Activated naive CD4-positive, alpha-beta T cell treated with anti-CD3 and anti-CD28 coated beads, Interleukin-2, amount 50 U/mL, for 24 hours (primary cell): ENCODE measurements around the gene JAM3.

ENCODE experiments used
- H3K27ac Mint-ChIP-seq: one replicate; pipeline ENCODE4 v1.8.0; 2021; ENCODE audit warnings: mild to moderate bottlenecking, mixed read lengths
- H3K27me3 Mint-ChIP-seq: one replicate; pipeline ENCODE4 v1.8.0; 2021; ENCODE audit warnings: mixed read lengths
- H3K36me3 Mint-ChIP-seq: one replicate; pipeline ENCODE4 v1.8.0; 2021; ENCODE audit warnings: mixed read lengths
- H3K4me1 Mint-ChIP-seq: one replicate; pipeline ENCODE4 v1.8.0; 2021; ENCODE audit warnings: mixed read lengths
- H3K4me3 Mint-ChIP-seq: one replicate; pipeline ENCODE4 v1.8.0; 2021; ENCODE audit warnings: mild to moderate bottlenecking, mixed read lengths
- H3K9me3 Mint-ChIP-seq: one replicate; pipeline ENCODE4 v1.8.0; 2021; ENCODE audit warnings: mixed read lengths

The JAM3 gene

DNA sequence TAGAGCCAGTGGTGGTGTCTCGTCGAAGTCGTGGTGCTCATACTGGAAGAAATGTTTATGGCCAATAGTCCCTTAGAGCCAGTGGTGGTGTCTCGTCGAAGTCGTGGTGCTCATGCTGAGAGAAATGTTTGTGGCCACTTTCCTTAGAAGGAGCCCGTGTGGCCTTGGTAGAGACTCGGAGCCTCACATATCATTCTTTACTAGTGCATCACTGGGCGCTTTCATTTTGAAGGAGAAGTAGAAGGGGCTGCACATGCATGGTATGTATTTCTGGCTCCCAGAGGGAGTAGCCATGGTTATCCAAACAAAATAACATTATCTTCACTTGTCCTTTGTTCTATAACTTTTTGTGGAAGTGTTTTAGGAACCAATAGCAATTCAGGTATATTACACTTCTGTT lies 69.5 kb downstream of the JAM3 start:
- H3K9me3 Mint-ChIP-seq = peaks cover 6% of the 10 kb centered on the region
- no peaks in the 10 kb centered on the region for H3K36me3 Mint-ChIP-seq
- H3K4me3 Mint-ChIP-seq = no peak overlapping the region
- peaks cover 4% of the 10 kb centered on the region for H3K4me1 Mint-ChIP-seq
- H3K27ac Mint-ChIP-seq = no peak overlapping the region
- no peaks in the 10 kb centered on the region for H3K27me3 Mint-ChIP-seq

DNA sequence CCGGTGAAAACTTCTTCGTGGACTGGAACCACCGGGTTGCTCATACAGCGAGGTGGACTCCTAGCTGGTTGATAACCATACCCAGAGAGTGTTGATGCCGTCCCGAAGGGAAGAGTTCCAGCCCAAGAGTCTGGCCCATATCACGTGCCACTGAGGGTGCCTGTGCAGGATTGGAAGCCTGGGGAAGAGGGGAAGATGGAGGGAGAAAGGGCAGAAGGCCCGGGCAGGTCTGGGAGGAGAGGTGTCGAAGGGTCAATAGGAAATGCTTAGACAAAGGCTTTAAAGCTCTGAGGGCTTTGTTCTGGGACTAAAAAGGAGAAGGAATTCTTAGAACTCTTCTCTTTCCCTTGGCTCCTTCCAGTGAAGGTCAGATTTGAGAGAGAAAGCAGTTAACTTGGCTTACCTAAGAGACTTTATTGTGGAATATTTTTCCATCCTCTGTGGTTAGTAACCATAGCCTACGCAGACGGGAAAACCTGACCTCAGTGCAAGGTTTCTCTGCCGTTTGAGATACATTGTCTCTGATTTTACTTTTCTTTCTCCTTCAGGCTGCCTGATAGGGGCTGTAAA lies 70.5 kb downstream of the JAM3 start:
- Mint-ChIP-seq H3K27ac (no peak overlapping the region), H3K27me3 (no peaks in the 10 kb centered on the region), H3K4me1 (peaks cover 9% of the 10 kb centered on the region), H3K4me3 (no peak overlapping the region), H3K9me3 (no peaks in the 10 kb centered on the region), H3K36me3 (no peaks in the 10 kb centered on the region)

- no peaks in the 10 kb centered on the region for H3K27me3 Mint-ChIP-seq
- H3K9me3 Mint-ChIP-seq = no peaks in the 10 kb centered on the region
- no peak overlapping the region for H3K27ac Mint-ChIP-seq
- peaks cover 2% of the 10 kb centered on the region for H3K36me3 Mint-ChIP-seq
- peaks cover 9% of the 10 kb centered on the region for H3K4me1 Mint-ChIP-seq
- H3K4me3 Mint-ChIP-seq = no peak overlapping the region
These were observed 71.0 kb downstream of the JAM3 start for GRCh38 chr11:134139873-134140331.

GRCh38 chr11:134140961-134141490 lies 72.2 kb downstream of the JAM3 start:
- Mint-ChIP-seq H3K27ac (no peak overlapping the region), H3K27me3 (no peaks in the 10 kb centered on the region), H3K4me1 (peaks cover 9% of the 10 kb centered on the region), H3K9me3 (no peaks in the 10 kb centered on the region), H3K4me3 (no peak overlapping the region), H3K36me3 (peaks cover 6% of the 10 kb centered on the region)

GRCh38 chr11:134142536-134142935 lies 73.7 kb downstream of the JAM3 start:
- Mint-ChIP-seq H3K27ac (no peak overlapping the region), H3K36me3 (peaks cover 6% of the 10 kb centered on the region), H3K4me1 (peaks cover 9% of the 10 kb centered on the region), H3K9me3 (no peaks in the 10 kb centered on the region), H3K27me3 (no peaks in the 10 kb centered on the region), H3K4me3 (no peak overlapping the region)

GRCh38 chr11:134143801-134144200 lies 74.9 kb downstream of the JAM3 start:
- peaks cover 9% of the 10 kb centered on the region for H3K4me1 Mint-ChIP-seq
- no peak overlapping the region for H3K4me3 Mint-ChIP-seq
- H3K9me3 Mint-ChIP-seq = no peaks in the 10 kb centered on the region
- H3K27ac Mint-ChIP-seq = peak overlapping the region; percentile 71
- H3K36me3 Mint-ChIP-seq = peaks cover 6% of the 10 kb centered on the region
- no peaks in the 10 kb centered on the region for H3K27me3 Mint-ChIP-seq

DNA sequence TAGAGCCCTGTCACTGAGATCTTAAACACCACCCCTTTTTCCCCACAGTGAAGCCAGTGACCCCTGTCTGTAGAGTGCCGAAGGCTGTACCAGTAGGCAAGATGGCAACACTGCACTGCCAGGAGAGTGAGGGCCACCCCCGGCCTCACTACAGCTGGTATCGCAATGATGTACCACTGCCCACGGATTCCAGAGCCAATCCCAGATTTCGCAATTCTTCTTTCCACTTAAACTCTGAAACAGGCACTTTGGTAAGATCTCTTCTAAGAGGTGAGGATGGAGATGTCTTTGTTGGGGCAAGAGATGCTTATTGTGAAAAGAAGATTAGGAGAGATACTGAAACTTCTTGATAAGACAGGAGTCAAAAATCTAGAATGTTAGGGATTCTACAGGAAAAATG lies 75.9 kb downstream of the JAM3 start:
- Mint-ChIP-seq H3K27ac (peak overlapping the region; percentile 26), H3K36me3 (peaks cover 6% of the 10 kb centered on the region), H3K4me3 (no peak overlapping the region), H3K9me3 (no peaks in the 10 kb centered on the region), H3K4me1 (peaks cover 6% of the 10 kb centered on the region), H3K27me3 (no peaks in the 10 kb centered on the region)

GRCh38 chr11:134145715-134146114 lies 76.8 kb downstream of the JAM3 start:
- Mint-ChIP-seq H3K27ac (no peak overlapping the region), H3K36me3 (peaks cover 6% of the 10 kb centered on the region), H3K9me3 (no peaks in the 10 kb centered on the region), H3K4me1 (peaks cover 6% of the 10 kb centered on the region), H3K4me3 (no peak overlapping the region), H3K27me3 (no peaks in the 10 kb centered on the region)

DNA sequence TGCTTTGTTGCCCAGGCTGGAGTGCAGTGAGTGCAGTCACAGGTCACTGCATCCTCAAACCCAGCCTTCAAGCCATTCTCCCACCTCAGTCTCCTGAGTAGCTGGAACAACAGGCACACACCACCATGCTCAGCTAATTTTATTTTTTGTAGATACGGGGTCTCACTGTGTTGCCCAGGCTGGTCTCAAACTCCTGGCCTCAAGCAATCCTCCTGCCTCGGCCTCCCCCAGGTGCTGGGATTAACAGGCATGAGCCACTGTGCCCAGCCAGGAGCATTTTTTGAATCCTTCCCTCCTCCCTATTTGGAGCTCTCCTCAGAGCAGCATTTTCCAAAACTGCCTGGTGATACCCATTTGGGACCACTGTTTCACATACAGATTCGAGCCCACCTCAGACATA lies 77.7 kb downstream of the JAM3 start:
- peaks cover 6% of the 10 kb centered on the region for H3K36me3 Mint-ChIP-seq
- H3K27ac Mint-ChIP-seq = no peak overlapping the region
- no peak overlapping the region for H3K4me3 Mint-ChIP-seq
- no peaks in the 10 kb centered on the region for H3K9me3 Mint-ChIP-seq
- H3K27me3 Mint-ChIP-seq = no peaks in the 10 kb centered on the region
- H3K4me1 Mint-ChIP-seq = peaks cover 6% of the 10 kb centered on the region

GRCh38 chr11:134149371-134149770 lies 80.5 kb downstream of the JAM3 start:
- no peak overlapping the region for H3K27ac Mint-ChIP-seq
- peaks cover 6% of the 10 kb centered on the region for H3K36me3 Mint-ChIP-seq
- H3K4me1 Mint-ChIP-seq = no peaks in the 10 kb centered on the region
- H3K9me3 Mint-ChIP-seq = no peaks in the 10 kb centered on the region
- no peaks in the 10 kb centered on the region for H3K27me3 Mint-ChIP-seq
- no peak overlapping the region for H3K4me3 Mint-ChIP-seq

DNA sequence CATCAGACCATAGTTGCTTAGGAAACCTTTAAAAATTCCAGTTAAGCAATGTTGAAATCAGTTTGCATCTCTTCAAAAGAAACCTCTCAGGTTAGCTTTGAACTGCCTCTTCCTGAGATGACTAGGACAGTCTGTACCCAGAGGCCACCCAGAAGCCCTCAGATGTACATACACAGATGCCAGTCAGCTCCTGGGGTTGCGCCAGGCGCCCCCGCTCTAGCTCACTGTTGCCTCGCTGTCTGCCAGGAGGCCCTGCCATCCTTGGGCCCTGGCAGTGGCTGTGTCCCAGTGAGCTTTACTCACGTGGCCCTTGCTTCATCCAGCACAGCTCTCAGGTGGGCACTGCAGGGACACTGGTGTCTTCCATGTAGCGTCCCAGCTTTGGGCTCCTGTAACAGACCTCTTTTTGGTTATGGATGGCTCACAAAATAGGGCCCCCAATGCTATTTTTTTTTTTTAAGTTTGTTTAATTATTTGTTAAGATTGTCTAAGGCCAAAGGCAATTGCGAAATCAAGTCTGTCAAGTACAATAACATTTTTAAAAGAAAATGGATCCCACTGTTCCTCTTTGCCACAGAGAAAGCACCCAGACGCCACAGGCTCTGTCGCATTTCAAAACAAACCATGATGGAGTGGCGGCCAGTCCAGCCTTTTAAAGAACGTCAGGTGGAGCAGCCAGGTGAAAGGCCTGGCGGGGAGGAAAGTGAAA lies 81.5 kb downstream of the JAM3 start:
- Mint-ChIP-seq H3K36me3 (no peaks in the 10 kb centered on the region), H3K4me1 (no peaks in the 10 kb centered on the region), H3K27me3 (no peaks in the 10 kb centered on the region), H3K9me3 (no peaks in the 10 kb centered on the region), H3K4me3 (no peak overlapping the region), H3K27ac (no peak overlapping the region)

- H3K27me3 Mint-ChIP-seq = no peaks in the 10 kb centered on the region
- no peaks in the 10 kb centered on the region for H3K9me3 Mint-ChIP-seq
- H3K36me3 Mint-ChIP-seq = no peaks in the 10 kb centered on the region
- H3K4me1 Mint-ChIP-seq = no peaks in the 10 kb centered on the region
- H3K4me3 Mint-ChIP-seq = no peak overlapping the region
- H3K27ac Mint-ChIP-seq = no peak overlapping the region
These were observed 82.3 kb downstream of the JAM3 start for GRCh38 chr11:134151083-134151747.

DNA sequence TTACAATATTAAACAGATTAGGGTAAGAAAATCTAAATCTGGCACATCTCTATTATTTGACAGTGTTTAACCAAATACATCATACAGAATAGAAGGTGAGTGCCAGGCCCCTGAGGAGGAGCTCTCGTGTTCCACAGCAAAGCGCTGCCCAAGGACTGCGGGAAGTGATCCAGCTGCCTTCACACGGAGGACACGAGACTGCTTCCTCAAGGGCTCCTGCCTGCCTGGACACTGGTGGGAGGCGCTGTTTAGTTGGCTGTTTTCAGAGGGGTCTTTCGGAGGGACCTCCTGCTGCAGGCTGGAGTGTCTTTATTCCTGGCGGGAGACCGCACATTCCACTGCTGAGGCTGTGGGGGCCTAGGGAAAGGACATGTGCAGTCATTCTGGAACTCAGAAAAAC lies 83.8 kb downstream of the JAM3 start:
- Mint-ChIP-seq H3K4me1 (no peaks in the 10 kb centered on the region), H3K4me3 (no peak overlapping the region), H3K27ac (no peak overlapping the region), H3K27me3 (no peaks in the 10 kb centered on the region), H3K9me3 (no peaks in the 10 kb centered on the region), H3K36me3 (peaks cover 3% of the 10 kb centered on the region)

DNA sequence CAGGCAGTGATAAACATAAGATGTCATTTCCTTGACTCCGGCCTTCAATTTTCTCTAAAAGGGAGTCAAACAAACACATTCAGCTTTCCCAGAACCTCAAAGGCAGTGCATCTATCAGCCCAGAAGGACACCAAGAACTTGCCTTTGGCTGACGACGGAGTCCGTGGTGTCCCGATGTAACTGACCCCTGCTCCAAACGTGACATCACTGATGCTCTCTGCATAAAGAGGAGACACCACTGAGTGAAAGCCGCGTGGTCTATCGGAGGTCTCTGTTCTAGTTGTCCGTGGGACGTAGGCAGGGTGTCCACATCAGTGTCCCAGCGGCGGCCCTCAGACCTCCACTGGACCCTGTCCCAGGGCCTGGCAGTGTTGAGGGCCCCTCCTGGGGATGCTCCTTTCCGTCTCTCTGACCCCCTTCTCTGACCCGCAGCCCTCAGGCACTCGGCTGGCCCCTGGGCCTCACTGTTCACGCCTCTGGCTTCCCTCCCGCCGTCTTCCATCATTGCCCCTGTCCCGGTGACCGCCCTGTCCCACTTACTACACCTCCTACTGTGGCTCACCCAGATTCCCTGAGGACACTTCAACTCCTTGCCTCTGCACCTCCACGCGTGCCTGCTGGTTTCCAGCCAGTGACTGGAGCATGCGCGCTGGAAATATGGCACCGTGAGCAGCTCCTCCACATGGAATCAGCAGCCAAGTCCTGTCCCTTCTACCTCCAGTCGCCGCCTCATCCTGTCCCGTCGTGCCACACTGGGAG lies 84.5 kb downstream of the JAM3 start:
- Mint-ChIP-seq H3K4me3 (no peak overlapping the region), H3K27me3 (no peaks in the 10 kb centered on the region), H3K36me3 (peaks cover 3% of the 10 kb centered on the region), H3K27ac (no peak overlapping the region), H3K9me3 (no peaks in the 10 kb centered on the region), H3K4me1 (no peaks in the 10 kb centered on the region)

DNA sequence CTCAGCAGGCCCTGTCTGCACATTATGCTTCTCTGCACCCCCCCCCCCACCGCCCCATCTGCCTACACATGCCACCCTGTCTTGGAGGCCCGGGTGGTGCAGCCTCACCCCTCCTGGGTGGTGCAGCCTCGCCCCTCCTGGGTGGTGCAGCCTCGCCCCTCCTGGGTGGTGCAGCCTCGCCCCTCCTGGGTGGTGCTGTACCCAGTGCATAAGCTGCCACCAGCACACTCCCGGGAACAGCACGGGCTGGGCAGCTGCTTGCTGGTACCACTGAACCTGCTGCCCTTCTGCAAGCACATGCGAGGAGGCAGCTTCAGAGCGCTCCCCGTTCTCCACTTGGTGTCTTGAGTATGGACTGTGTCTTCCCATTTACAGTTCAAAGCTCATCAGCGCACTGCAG lies 85.6 kb downstream of the JAM3 start:
- Mint-ChIP-seq H3K27ac (no peak overlapping the region), H3K27me3 (no peaks in the 10 kb centered on the region), H3K36me3 (peaks cover 3% of the 10 kb centered on the region), H3K4me1 (no peaks in the 10 kb centered on the region), H3K4me3 (no peak overlapping the region), H3K9me3 (no peaks in the 10 kb centered on the region)
